HepG2 (cell line): ENCODE data around the gene TRIM8. TPM values are rescaled to one million over a fixed set of nuclear protein-coding genes. Genes with fewer than 3 reads are reported as not detected.

Experiments used
- ATF3 ChIP-seq: sonication (generic); formaldehyde crosslinking; IDR thresholded peaks from 2 replicates; pipeline ENCODE4 v1.4.0; 2020; ENCODE audit warnings: missing genetic modification reagents
- CREB1 ChIP-seq, 2 experiments: fragments of 450-650 bp in 1 of 2; IDR thresholded peaks; 2 replicates each; pipeline ENCODE4 v1.6.1; 2016 to 2017; ENCODE audit warnings: control low read depth in 1 of 2, mild to moderate bottlenecking in 1 of 2, missing compliant biosample characterization in 1 of 2, missing genetic modification characterization in 1 of 2
- DR1 ChIP-seq: sonication (generic); formaldehyde crosslinking; IDR thresholded peaks from 2 replicates; pipeline ENCODE4 v1.8.0; 2021; ENCODE audit warnings: mild to moderate bottlenecking, missing genetic modification reagents, inconsistent platforms
- HDAC1 ChIP-seq: sonication (generic); formaldehyde crosslinking; IDR thresholded peaks from 2 replicates; pipeline ENCODE4 v1.5.1; 2020; ENCODE audit warnings: mild to moderate bottlenecking, missing genetic modification reagents
- KDM5B ChIP-seq: sonication (generic); formaldehyde crosslinking; IDR thresholded peaks from 2 replicates; pipeline ENCODE4 v1.4.0; 2020; ENCODE audit warnings: missing genetic modification reagents, mild to moderate bottlenecking, borderline replicate concordance
- KLF13 ChIP-seq: sonication (generic); formaldehyde crosslinking; IDR thresholded peaks from 2 replicates; pipeline ENCODE4 v1.4.0; 2020; ENCODE audit warnings: mild to moderate bottlenecking, missing genetic modification reagents
- POGZ ChIP-seq: sonication (generic); formaldehyde crosslinking; IDR thresholded peaks from 2 replicates; pipeline ENCODE4 v1.4.0; 2020; ENCODE audit warnings: mild to moderate bottlenecking, missing genetic modification reagents
- POLR2G ChIP-seq: fragments of 200-400 bp; formaldehyde crosslinking; IDR thresholded peaks from 2 replicates; pipeline ENCODE4 v1.6.1; 2018; ENCODE audit warnings: mild to moderate bottlenecking, low read depth, low read length, moderate library complexity
- SP1 ChIP-seq, 2 experiments: fragments of 450-650 bp in 1 of 2; sonication (generic) in 1 of 2; formaldehyde crosslinking in 1 of 2; IDR thresholded peaks; 2 replicates each; pipeline versions ENCODE4 v1.4.0 to v1.6.1; 2016 to 2020; ENCODE audit warnings: missing genetic modification reagents in 1 of 2
- SPEN ChIP-seq: sonication (generic); formaldehyde crosslinking; IDR thresholded peaks from 2 replicates; pipeline ENCODE4 v1.5.1; 2020; ENCODE audit warnings: low read depth, mild to moderate bottlenecking, missing genetic modification reagents
- ZFP91 ChIP-seq: sonication (generic); formaldehyde crosslinking; IDR thresholded peaks from 2 replicates; pipeline ENCODE4 v1.9.0; 2022; ENCODE audit warnings: missing genetic modification reagents, mild to moderate bottlenecking, borderline replicate concordance
- ZSCAN22 ChIP-seq: sonication (generic); formaldehyde crosslinking; IDR thresholded peaks from 2 replicates; pipeline ENCODE4 v1.4.0; 2020; ENCODE audit warnings: mild to moderate bottlenecking, missing genetic modification reagents
- ZSCAN30 ChIP-seq: sonication (generic); formaldehyde crosslinking; IDR thresholded peaks from 2 replicates; pipeline ENCODE4 v1.5.0; 2020; ENCODE audit warnings: mild to moderate bottlenecking, missing genetic modification reagents
- polyA plus RNA-seq, 8 experiments: library from polyadenylated mRNA; depleted of rRNA in 3 of 8; stranded (reverse) in 7 of 8; unstranded in 1 of 8; fragments of >200 nt; fragmentation: Illumina TruSeq in 4 of 8; extraction: Trizol in 4 of 8; gene quantifications; 2 replicates each; pipeline versions ENCODE4 v1.2.1 to v1.2.3, GENCODE V29; 2011 to 2016; ENCODE audit warnings: low read depth in 4 of 8, missing spikeins in 1 of 8, mixed read lengths in 1 of 8; ENCODE audit not compliant: insufficient read depth in 1 of 8
- total RNA-seq, 5 experiments: library from RNA; depleted of rRNA; stranded (reverse); fragments of >200 nt; fragmentation: Illumina TruSeq; extraction: Trizol; gene quantifications; 2 replicates each; pipeline ENCODE4 v1.2.3, GENCODE V29; 2016; ENCODE audit warnings: low read depth in 1 of 5
- TF ChIP-seq, protein P1 (sequence below): sonication (generic); formaldehyde crosslinking; IDR thresholded peaks from 2 replicates; pipeline ENCODE4 v1.4.0; 2020; ENCODE audit warnings: low read depth, missing genetic modification reagents
- TF ChIP-seq, protein P2 (sequence below): sonication (generic); formaldehyde crosslinking; IDR thresholded peaks from 2 replicates; pipeline ENCODE4 v1.4.0; 2020; ENCODE audit warnings: missing genetic modification reagents, borderline replicate concordance

TRIM8 gene
- total and polyA plus RNA-seq, 2 of the 13 experiments (the other 11 are each of a cell fraction or from before 2014, with no cell fraction given) = 38.9 to 66.5 TPM

GRCh38 chr10:102629661-102630614, 14.3 kb upstream of the TRIM8 start (continued):
- TF ChIP-seq ATF3 (CRISPR knock-in tag) (no peak), ZFP91 (CRISPR knock-in tag) (0 out of 2 replicates have a peak, but pooled peaks have one; percentile 16), SPEN (CRISPR knock-in tag) (no peak), SP1 (IDR thresholded peaks at IDR 0.05) (no peak), SP1 (CRISPR knock-in tag; IDR thresholded peaks at IDR 0.05) (no peak), HDAC1 (CRISPR knock-in tag) (no peak), ZSCAN30 (CRISPR knock-in tag) (no peak), KDM5B (CRISPR knock-in tag) (peak; percentile 42; the same call in 1 of the 2 replicates), ZSCAN22 (no peak), KLF13 (CRISPR knock-in tag) (no peak), CREB1 (IDR thresholded peaks at IDR 0.05) (no peak), CREB1 (CRISPR knock-in tag; IDR thresholded peaks at IDR 0.05) (no peak), POLR2G (no peak), DR1 (CRISPR knock-in tag) (0 out of 2 replicates have a peak, but pooled peaks have one; percentile 54), POGZ (CRISPR knock-in tag) (no peak)
- TF ChIP-seq, protein P1, sequence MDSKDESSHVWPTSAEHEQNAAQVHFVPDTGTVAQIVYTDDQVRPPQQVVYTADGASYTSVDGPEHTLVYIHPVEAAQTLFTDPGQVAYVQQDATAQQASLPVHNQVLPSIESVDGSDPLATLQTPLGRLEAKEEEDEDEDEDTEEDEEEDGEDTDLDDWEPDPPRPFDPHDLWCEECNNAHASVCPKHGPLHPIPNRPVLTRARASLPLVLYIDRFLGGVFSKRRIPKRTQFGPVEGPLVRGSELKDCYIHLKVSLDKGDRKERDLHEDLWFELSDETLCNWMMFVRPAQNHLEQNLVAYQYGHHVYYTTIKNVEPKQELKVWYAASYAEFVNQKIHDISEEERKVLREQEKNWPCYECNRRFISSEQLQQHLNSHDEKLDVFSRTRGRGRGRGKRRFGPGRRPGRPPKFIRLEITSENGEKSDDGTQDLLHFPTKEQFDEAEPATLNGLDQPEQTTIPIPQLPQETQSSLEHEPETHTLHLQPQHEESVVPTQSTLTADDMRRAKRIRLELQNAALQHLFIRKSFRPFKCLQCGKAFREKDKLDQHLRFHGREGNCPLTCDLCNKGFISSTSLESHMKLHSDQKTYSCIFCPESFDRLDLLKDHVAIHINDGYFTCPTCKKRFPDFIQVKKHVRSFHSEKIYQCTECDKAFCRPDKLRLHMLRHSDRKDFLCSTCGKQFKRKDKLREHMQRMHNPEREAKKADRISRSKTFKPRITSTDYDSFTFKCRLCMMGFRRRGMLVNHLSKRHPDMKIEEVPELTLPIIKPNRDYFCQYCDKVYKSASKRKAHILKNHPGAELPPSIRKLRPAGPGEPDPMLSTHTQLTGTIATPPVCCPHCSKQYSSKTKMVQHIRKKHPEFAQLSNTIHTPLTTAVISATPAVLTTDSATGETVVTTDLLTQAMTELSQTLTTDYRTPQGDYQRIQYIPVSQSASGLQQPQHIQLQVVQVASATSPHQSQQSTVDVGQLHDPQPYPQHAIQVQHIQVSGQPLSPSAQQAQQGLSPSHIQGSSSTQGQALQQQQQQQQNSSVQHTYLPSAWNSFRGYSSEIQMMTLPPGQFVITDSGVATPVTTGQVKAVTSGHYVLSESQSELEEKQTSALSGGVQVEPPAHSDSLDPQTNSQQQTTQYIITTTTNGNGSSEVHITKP (CRISPR knock-in tag) = peak; percentile 68
- TF ChIP-seq, protein P2, sequence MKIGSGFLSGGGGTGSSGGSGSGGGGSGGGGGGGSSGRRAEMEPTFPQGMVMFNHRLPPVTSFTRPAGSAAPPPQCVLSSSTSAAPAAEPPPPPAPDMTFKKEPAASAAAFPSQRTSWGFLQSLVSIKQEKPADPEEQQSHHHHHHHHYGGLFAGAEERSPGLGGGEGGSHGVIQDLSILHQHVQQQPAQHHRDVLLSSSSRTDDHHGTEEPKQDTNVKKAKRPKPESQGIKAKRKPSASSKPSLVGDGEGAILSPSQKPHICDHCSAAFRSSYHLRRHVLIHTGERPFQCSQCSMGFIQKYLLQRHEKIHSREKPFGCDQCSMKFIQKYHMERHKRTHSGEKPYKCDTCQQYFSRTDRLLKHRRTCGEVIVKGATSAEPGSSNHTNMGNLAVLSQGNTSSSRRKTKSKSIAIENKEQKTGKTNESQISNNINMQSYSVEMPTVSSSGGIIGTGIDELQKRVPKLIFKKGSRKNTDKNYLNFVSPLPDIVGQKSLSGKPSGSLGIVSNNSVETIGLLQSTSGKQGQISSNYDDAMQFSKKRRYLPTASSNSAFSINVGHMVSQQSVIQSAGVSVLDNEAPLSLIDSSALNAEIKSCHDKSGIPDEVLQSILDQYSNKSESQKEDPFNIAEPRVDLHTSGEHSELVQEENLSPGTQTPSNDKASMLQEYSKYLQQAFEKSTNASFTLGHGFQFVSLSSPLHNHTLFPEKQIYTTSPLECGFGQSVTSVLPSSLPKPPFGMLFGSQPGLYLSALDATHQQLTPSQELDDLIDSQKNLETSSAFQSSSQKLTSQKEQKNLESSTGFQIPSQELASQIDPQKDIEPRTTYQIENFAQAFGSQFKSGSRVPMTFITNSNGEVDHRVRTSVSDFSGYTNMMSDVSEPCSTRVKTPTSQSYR = peak; percentile 18; the same call in 1 of the 2 replicates
